ENCODE results near the gene APOL1. TPM values are rescaled to one million over a fixed set of nuclear protein-coding genes. Genes with fewer than 3 reads are reported as not detected.

Gene APOL1
- total and polyA plus RNA-seq, 2 of the 4 experiments (the other 2 are of a cell fraction): 0.36 to 0.77 TPM

- H3K9me1 ChIP-seq (ENCODE audit: insufficient read depth, low read length): 0 out of 2 replicates have a peak, but pooled peaks cover 3% of the 10 kb centered on the region
- intact Hi-C loops (cut with micrococcal nuclease): no loop called here
- no peak overlapping the region for H3K18ac ChIP-seq (ENCODE audit: low read depth, low read length)
- peak; percentile 3; the same call in 1 of the 2 replicates for ATAC-seq (ENCODE audit: low read depth)
- no TSS peak for BruUV-seq (replicated peaks)
- H4K20me1 ChIP-seq (ENCODE audit: insufficient read depth, low read length): no peaks in the 10 kb centered on the region
- dilution Hi-C loops (cut with HindIII; ENCODE audit: low sequenced_read_pairs, unreplicated experiment): no loop called here
- no peak for DNase-seq
- ChIA-PET CTCF (interaction anchor here (1.0 kb wide), 1 partner anchor 21 kb away, joined by 3 read pairs; the partner anchor contains the start of gene APOL2), POLR2A (ENCODE audit: unreplicated experiment) (interaction anchor here (0.5 kb wide), 1 partner anchor 20 kb away, joined by 7 read pairs; no protein-coding TSS in a partner anchor)
- no peak overlapping the region for H2BK5ac ChIP-seq (ENCODE audit: low read depth, low read length, poor library complexity, severe bottlenecking)
- H3K9ac ChIP-seq (ENCODE audit: low read depth, low read length): no peak overlapping the region
- H3K9me3 ChIP-seq (ENCODE audit: control insufficient read depth, insufficient read depth, low read length): no peaks in the 10 kb centered on the region
- H2BK120ac ChIP-seq (ENCODE audit: low read depth, low read length): no peak overlapping the region
- no peak overlapping the region for H4K91ac ChIP-seq (ENCODE audit: insufficient read depth, low read depth, low read length)
- peak overlapping the region; percentile 78 for H2AFZ ChIP-seq (replicated peaks; ENCODE audit: low read length, poor library complexity)
- WGBS, 2 experiments (ENCODE audit: extremely low coverage in 2 of 2, insufficient read length in 1 of 2): no CpG with 5 or more reads among the region's 14 CpGs
- H3K14ac ChIP-seq (replicated peaks; ENCODE audit: low read depth, low read length): 0 out of 2 replicates have a peak overlapping the region, but pooled peaks have one; percentile 21
- H4K8ac ChIP-seq (ENCODE audit: low read depth in 2 of 2, low read length in 2 of 2): 0 out of 4 replicates have a peak overlapping the region, but pooled peaks of 1 of the 2 experiments have one; percentile 60
- in situ Hi-C loops (cut with MboI; ENCODE audit: low sequenced_read_pairs): no loop called here
- no peak overlapping the region; the same call in 1 of the 2 replicates for H3K4ac ChIP-seq (ENCODE audit: low read depth, low read length)
- no peaks in the 10 kb centered on the region for H3K27me3 ChIP-seq (ENCODE audit: control insufficient read depth, insufficient read depth, low read length)
- H3K56ac ChIP-seq (ENCODE audit: extremely low read depth, insufficient read depth, low read length): no peak overlapping the region
- no peak overlapping the region for H2BK15ac ChIP-seq (ENCODE audit: low read depth, low read length)
- TF ChIP-seq NFE2L2 (IDR thresholded peaks at IDR 0.05; ENCODE audit: low read depth, low read length) (no peak), RFX5 (IDR thresholded peaks at IDR 0.05; ENCODE audit: low read depth, low read length) (no peak), ELK1 (IDR thresholded peaks at IDR 0.05; ENCODE audit: borderline replicate concordance, low read depth, low read length) (no peak), MAFK (IDR thresholded peaks at IDR 0.05; ENCODE audit: low read depth, low read length) (no peak)
- TF ChIP-seq, protein P1, sequence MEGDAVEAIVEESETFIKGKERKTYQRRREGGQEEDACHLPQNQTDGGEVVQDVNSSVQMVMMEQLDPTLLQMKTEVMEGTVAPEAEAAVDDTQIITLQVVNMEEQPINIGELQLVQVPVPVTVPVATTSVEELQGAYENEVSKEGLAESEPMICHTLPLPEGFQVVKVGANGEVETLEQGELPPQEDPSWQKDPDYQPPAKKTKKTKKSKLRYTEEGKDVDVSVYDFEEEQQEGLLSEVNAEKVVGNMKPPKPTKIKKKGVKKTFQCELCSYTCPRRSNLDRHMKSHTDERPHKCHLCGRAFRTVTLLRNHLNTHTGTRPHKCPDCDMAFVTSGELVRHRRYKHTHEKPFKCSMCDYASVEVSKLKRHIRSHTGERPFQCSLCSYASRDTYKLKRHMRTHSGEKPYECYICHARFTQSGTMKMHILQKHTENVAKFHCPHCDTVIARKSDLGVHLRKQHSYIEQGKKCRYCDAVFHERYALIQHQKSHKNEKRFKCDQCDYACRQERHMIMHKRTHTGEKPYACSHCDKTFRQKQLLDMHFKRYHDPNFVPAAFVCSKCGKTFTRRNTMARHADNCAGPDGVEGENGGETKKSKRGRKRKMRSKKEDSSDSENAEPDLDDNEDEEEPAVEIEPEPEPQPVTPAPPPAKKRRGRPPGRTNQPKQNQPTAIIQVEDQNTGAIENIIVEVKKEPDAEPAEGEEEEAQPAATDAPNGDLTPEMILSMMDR (conservative IDR thresholded peaks at IDR 0.05; ENCODE audit: low read depth, low read length): no peak
- H2BK20ac ChIP-seq (ENCODE audit: low read depth, low read length): no peak overlapping the region
- H3K4me3 ChIP-seq (ENCODE audit: insufficient read depth, low read depth, low read length): no peak overlapping the region
- no peaks in the 10 kb centered on the region for H3K79me1 ChIP-seq (ENCODE audit: low read depth in 1 of 2, low read length in 2 of 2)
- peaks cover 5% of the 10 kb centered on the region; the same call in 1 of the 2 replicates for H3K4me1 ChIP-seq (ENCODE audit: control insufficient read depth, insufficient read depth, low read length)
- H2AK9ac ChIP-seq (replicated peaks; ENCODE audit: low read depth, low read length, poor library complexity): peak overlapping the region; percentile 61
- H3K36me3 ChIP-seq (ENCODE audit: control insufficient read depth, insufficient read depth, low read length): no peaks in the 10 kb centered on the region; the same call in 1 of the 2 replicates
- H4K5ac ChIP-seq (ENCODE audit: low read depth, low read length): no peak overlapping the region; the same call in 1 of the 2 replicates
- peak overlapping the region; percentile 63; the same call in 1 of the 2 replicates for H3K23ac ChIP-seq (ENCODE audit: low read depth, low read length)
- H3K27ac ChIP-seq (ENCODE audit: insufficient read depth, low read length): no peak overlapping the region
- no peak overlapping the region for H2AK5ac ChIP-seq (ENCODE audit: low read depth, low read length)
- no peak overlapping the region; the same call in 1 of the 2 replicates for H3K4me2 ChIP-seq (ENCODE audit: low read depth, low read length)
These were observed 6.8 kb downstream of the APOL1 start for GRCh38 chr22:36259615-36260300.

All from IMR-90 (cell line).